ENCODE measurements around the gene AHI1. TPM values are rescaled to one million over a fixed set of nuclear protein-coding genes. Genes with fewer than 3 reads are reported as not detected.

The AHI1 gene
- total and polyA plus RNA-seq, 8 donors: 3.7 to 89.9 (median 49.5) TPM

DNA sequence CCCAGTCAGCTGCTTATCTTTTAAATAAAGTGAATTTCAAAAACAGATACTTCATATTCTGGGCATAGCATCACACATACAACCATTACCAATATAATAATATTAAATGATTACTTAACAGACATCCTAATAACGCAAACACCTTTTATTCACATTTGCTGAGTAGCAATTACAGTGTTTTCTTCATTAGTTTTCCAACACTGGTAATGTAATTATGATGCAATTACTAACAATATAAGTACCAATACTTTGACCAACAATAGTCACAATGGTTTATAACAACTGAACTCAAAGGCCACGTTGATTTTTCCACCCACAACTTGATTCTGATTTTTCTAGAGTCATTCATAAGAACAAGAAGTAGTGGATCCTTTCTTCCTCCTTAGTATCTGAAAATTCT, 212.4 kb downstream of the AHI1 start:
- H3K9me3 ChIP-seq: no peaks in the 10 kb centered on the region
- peaks cover 0 to 33% (median 20%) of the 10 kb centered on the region in 4 donors for H3K36me3 ChIP-seq
- DNase-seq: no peak
- no peaks in the 10 kb centered on the region for H3K4me1 ChIP-seq
- intact Hi-C loops (cut with DNase I; ENCODE audit: low total_unique reads): no loop called here
- 79 to 86% (median 81%) methylated on average over 2 of the region's 2 CpGs for WGBS, 5 donors
- no peaks in the 10 kb centered on the region for H3K27me3 ChIP-seq
- no peak overlapping the region for H3K27ac ChIP-seq
- no peak overlapping the region for H3K4me3 ChIP-seq
- TF ChIP-seq POLR2A (IDR thresholded peaks at IDR 0.05) (no peak), EP300 (IDR thresholded peaks at IDR 0.05) (no peak)

GRCh38 chr6:135283926-135284325, 213.6 kb downstream of the AHI1 start:
- no peaks in the 10 kb centered on the region for H3K9me3 ChIP-seq
- H3K36me3 ChIP-seq: peaks cover 0 to 23% (median 14%) of the 10 kb centered on the region in 4 donors
- no peaks in the 10 kb centered on the region for H3K27me3 ChIP-seq
- intact Hi-C loops (cut with DNase I; ENCODE audit: low total_unique reads): no loop called here
- H3K27ac ChIP-seq: no peak overlapping the region
- TF ChIP-seq POLR2AphosphoS5 (IDR thresholded peaks at IDR 0.05) (no peak), CTCF (IDR thresholded peaks at IDR 0.05) (no peak), POLR2A (IDR thresholded peaks at IDR 0.05) (no peak), EP300 (IDR thresholded peaks at IDR 0.05) (no peak)
- DNase-seq: no peak
- no peaks in the 10 kb centered on the region for H3K4me1 ChIP-seq
- no peak overlapping the region for H3K4me3 ChIP-seq
- 93 to 99% (median 95%) methylated on average over 2 of the region's 2 CpGs for WGBS, 5 donors

DNA sequence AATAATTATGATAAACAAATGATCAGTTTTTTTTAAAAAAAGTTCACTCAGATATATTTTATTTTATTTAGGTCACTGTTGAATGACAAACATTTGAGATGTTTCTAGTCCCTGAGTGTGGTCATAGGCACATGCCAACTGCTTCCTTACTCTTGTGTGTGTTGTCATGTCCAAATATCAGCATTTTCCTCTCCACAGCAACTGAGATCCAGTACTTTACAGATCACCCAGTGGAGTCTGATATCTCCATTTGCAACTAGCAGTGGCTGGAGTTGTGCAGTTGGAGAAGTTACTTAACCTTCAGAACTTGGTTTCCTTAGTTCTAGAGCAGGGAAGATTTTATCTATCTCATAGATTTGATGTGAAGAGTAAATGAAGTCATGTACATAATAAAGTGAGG, 215.1 kb downstream of the AHI1 start:
- Histone ChIP-seq H3K9me3 (no peaks in the 10 kb centered on the region), H3K36me3 (peaks cover 0 to 13% (median 5%) of the 10 kb centered on the region in 4 donors), H3K27me3 (no peaks in the 10 kb centered on the region), H3K4me3 (no peak overlapping the region), H3K4me1 (no peaks in the 10 kb centered on the region), H3K27ac (no peak overlapping the region)
- DNase-seq: no peak
- TF ChIP-seq EP300 (IDR thresholded peaks at IDR 0.05) (no peak), CTCF (IDR thresholded peaks at IDR 0.05) (no peak), POLR2AphosphoS5 (IDR thresholded peaks at IDR 0.05) (no peak), POLR2A (IDR thresholded peaks at IDR 0.05) (no peak)
- intact Hi-C loops (cut with DNase I; ENCODE audit: low total_unique reads): no loop called here

DNA sequence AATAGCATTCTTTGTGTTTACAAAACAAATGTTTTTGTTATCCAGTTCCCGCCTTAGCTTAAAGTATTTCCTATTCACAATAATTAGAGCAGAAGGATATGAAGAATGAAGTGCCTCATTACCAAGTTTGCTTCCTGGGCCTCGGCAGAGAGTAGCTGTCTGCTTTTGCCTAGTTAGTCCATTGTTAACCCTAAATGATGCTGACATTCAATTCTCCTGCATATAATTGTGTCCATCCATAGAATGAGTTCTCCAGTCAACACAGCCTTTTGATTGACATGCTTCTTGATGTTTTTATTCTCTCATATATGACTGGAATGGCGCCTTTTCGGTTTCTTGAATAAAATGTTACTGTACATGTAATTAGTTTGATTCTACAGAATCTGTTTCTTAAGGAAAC, 215.6 kb downstream of the AHI1 start:
- DNase-seq: no peak
- WGBS, 5 donors: 84 to 94% (median 88%) methylated on average over 4 of the region's 4 CpGs
- peaks cover 0 to 9% (median 2%) of the 10 kb centered on the region in 4 donors for H3K36me3 ChIP-seq
- no peaks in the 10 kb centered on the region for H3K27me3 ChIP-seq
- intact Hi-C loops (cut with DNase I; ENCODE audit: low total_unique reads): no loop called here
- no peak overlapping the region for H3K27ac ChIP-seq
- H3K4me3 ChIP-seq: no peak overlapping the region
- H3K4me1 ChIP-seq: no peaks in the 10 kb centered on the region
- H3K9me3 ChIP-seq: no peaks in the 10 kb centered on the region
- TF ChIP-seq EP300 (IDR thresholded peaks at IDR 0.05) (no peak), POLR2A (IDR thresholded peaks at IDR 0.05) (no peak), CTCF (IDR thresholded peaks at IDR 0.05) (no peak), POLR2AphosphoS5 (IDR thresholded peaks at IDR 0.05) (no peak)

- Histone ChIP-seq H3K36me3 (peaks cover 0 to 7% (median 2%) of the 10 kb centered on the region in 4 donors), H3K9me3 (no peaks in the 10 kb centered on the region), H3K4me1 (no peaks in the 10 kb centered on the region), H3K4me3 (no peak overlapping the region), H3K27ac (no peak overlapping the region), H3K27me3 (no peaks in the 10 kb centered on the region)
- no peak for TF ChIP-seq POLR2A (IDR thresholded peaks at IDR 0.05)
- no peak for TF ChIP-seq POLR2AphosphoS5 (IDR thresholded peaks at IDR 0.05)
- no peak for TF ChIP-seq EP300 (IDR thresholded peaks at IDR 0.05)
- TF ChIP-seq CTCF (IDR thresholded peaks at IDR 0.05): no peak
- no peak for DNase-seq
- 77 to 90% (median 83%) methylated on average over 2 of the region's 2 CpGs for WGBS, 5 donors
- intact Hi-C loops (cut with DNase I; ENCODE audit: low total_unique reads): no loop called here
Measured at GRCh38 chr6:135281227-135281626, 216.3 kb downstream of the AHI1 start.

All from stomach (tissue), 9 donors.